ENCODE data around the gene TKFC.

TKFC gene

DNA sequence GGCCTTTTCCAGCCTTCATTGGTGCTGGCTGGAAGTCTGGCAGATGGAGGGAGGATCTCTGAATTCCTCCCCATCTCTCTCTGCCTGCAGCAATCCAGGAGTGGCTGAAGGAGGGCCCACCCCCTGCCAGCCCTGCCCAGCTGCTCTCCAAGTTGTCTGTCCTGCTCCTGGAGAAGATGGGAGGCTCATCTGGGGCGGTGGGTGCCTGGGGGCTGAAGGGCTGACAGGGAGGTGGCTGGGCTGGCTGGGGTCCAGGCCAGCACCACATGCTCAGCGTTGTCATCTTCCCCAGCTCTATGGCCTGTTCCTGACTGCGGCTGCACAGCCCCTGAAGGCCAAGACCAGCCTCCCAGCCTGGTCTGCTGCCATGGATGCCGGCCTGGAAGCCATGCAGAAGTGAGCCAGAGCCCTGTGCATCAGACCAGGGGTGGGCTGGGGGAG lies 12.2 kb downstream of the TKFC start:
- no peak for DNase-seq (ENCODE audit: low spot score)

DNA sequence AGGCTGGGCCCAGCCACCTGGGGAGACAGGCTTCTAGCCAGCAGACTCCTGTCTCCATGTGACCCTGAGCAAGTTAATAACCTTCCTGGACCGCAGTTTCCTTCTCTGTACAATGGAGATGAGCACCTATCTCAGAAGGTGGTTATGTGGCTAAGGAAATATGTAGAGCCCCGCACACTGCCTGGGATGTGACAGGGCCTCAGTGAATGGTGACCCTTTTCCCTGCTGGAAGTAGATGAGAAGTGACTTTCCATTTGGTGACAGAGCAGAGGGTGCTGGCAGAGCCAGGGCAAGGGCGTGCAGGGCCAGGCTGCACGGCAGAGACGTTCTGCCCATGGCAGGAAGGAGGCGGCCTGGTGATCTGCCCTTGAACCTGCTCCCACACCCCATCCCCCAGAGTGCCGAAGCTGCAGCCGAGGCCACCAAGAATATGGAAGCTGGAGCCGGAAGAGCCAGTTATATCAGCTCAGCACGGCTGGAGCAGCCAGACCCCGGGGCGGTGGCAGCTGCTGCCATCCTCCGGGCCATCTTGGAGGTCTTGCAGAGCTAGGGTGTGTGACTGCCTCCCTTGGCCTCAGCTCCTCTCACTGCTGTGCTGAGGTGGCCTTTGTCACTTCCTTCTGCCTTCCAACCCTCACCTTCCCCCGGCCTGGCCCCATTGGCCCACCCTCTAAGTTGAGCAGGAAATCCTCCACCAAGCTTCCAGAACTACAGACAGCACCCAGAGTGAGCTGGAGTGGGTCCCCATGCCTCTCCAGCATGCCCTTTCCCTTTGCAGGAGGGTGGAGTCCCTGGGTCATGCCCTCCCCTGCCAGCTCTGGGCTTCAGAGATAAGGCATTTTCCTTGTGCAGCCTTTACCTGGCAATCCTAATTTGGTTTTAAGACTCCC lies 13.2 kb downstream of the TKFC start:
- no peak for DNase-seq (ENCODE audit: low spot score)

- DNase-seq (ENCODE audit: low spot score), result peak; percentile 65
These were observed 15.0 kb downstream of the TKFC start for GRCh38 chr11:61347916-61348461.

GRCh38 chr11:61349189-61349751 lies 16.2 kb downstream of the TKFC start:
- no peak for DNase-seq (ENCODE audit: low spot score)

DNA sequence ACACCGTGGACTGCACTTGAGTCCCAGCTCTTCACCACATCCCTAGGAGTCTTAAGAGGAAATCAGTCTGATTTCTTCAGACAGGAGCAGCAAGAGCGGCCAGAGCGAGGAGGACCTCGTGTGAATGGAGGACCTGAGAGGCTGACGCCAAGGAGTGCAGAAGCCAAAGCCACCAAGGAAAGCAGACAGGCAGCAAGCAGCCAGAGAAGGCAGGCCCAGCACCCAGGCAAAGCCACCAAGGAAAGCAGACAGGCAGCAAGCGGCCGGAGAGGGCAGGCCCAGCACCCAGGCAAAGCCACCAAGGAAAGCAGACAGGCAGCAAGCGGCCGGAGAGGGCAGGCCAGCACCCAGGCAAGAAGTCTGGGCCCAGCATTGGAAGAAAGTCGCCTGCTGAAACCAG lies 16.9 kb downstream of the TKFC start:
- no peak for DNase-seq (ENCODE audit: low spot score)

- DNase-seq (ENCODE audit: low spot score), result no peak
These were observed 17.3 kb downstream of the TKFC start for GRCh38 chr11:61350336-61350735.

DNA sequence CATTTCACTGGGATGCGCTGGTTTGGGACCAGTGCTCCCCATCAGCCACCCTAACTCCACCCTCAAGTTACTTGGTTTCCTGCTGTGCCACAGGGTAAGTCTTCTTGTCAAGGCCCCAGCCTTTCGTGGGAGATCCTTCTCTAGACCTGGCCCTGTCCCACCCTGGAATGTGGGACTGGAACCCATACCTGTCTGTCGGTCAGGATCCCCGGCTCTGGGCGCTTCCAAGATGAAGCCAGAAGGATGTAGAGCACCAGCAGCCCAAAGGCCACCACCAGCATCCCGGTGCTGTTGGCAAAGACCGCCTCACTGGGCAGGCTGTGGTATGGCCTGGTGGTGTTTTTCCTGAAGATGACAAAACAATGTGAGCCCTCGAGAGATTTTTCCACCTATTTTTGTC lies 17.8 kb downstream of the TKFC start:
- DNase-seq (ENCODE audit: low spot score), result no peak

- no peak for DNase-seq (ENCODE audit: low spot score)
These were observed 19.0 kb downstream of the TKFC start for GRCh38 chr11:61352038-61352437.

GRCh38 chr11:61353131-61354067 lies 20.4 kb downstream of the TKFC start:
- no peak for DNase-seq (ENCODE audit: low spot score)

- DNase-seq (ENCODE audit: low spot score), result no peak
These were observed 21.2 kb downstream of the TKFC start for GRCh38 chr11:61354208-61354607.

DNA sequence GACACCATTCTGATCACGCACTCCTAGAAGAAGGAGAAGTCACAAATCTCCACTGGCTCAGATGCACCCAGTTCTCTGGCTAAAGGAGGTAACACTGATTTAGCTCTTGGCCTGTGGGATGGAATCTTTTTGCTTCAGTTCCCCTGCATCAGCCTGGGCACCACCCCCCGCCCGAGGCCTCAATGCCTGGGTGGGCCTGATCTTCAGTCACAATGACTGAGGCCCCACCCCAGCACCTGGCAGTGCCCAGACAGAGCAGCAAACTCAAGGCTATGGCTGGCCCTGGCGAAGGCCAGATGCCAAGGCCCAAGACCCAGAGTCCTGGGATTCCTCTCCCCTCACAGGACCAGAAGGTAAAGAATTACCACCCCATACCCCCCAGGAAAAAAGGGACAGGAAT lies 23.7 kb downstream of the TKFC start:
- DNase-seq (ENCODE audit: low spot score), result no peak

DNA sequence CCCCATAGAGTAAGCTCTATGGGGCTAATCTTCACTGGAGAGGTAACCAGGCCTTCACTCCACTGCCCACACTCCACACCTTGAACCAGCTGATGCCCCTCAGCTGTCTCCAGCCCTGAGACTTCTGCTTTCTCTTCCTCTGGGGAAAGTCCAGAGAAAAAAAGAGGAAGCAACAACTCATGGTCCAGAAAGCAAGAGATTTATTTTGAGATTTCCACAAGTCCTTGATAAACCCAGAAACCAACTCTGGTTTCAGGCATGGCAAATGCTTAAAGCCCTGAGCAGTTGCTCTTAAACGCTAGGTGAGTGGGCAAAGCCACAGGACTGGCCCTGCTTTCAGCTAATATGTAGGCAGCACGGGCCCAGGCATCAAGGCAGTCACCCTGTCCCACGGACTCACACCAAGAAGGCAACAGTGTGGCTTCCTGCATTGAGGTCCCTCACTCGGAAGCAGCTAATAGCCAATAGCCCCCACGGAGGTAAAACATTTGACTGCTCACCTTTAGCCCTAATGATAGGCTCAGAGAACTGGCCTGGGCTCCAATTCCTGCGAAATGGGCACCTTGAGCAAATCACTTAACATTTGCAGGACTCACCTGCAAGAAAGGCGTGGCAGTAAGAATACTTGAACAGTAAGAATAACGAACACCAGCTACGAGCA lies 24.3 kb downstream of the TKFC start:
- DNase-seq (ENCODE audit: low spot score), result no peak

GRCh38 chr11:61357894-61358239 lies 24.8 kb downstream of the TKFC start:
- DNase-seq (ENCODE audit: low spot score), result no peak

- no peak for DNase-seq (ENCODE audit: low spot score)
These were observed 25.5 kb downstream of the TKFC start for GRCh38 chr11:61358566-61358965.

GRCh38 chr11:61359516-61359915 lies 26.5 kb downstream of the TKFC start:
- no peak for DNase-seq (ENCODE audit: low spot score)

DNA sequence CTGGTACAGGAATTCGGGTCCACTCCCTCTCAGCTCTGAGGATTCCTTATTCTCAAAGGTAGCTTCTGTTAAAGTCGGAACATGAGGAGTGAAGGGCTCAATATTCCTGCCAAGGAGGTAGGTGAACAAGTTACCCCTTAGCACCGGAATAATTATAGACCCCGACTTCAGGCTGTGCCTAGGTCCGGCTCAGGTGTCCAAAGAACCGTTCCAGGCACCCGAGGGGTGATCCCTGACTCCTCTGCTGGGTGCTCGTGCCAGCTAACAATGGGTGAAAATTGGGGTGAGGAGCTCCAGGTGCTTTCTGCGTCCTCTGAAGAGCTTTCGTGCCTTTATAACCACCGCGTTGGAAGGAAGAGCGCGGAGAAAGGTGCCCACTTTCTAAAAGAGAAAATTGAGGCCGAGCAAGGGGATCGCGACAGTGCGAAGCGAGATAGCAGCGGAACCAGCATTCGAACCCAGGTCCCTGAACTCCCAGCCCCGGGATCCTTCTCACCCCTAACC lies 28.3 kb downstream of the TKFC start:
- no peak for DNase-seq (ENCODE audit: low spot score)

DNA sequence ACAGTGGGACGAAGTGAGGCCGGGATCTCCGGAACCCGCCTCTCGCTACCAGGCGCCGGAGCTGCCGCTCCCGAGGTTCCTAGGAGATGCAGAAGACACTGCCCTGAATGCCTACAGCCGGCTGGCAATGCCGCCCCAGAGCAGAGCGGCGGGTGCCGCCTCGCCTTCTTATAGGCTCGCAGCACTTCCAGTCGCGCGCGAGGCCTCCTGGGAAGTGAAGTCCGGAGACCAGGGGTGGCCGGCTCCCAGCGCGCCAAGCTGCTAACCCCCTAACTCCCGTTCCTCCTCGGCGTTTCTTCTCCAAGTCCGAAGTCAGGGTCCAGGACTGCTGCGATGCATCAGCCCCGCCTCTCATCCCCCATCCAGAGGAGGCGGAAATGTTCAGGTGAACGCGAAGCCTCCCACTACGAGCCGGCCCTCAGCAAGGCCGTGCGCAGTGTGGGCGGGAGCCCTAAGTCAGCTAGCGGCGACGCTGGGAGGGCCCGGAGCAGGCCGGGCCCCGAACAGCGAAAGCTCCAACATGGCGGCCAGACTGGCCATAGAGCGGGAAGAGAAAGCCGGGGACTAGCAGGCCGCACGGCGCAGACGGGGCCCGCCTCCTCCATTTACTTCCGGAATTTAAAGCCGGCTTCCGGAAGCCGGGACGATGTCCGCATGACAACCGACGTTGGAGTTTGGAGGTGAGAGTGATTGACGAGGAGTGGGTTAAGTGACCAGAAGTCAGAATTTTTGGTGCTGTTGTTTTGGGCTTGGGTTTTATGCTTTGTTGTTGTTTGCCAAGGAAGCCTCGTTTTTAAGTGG lies 28.9 kb downstream of the TKFC start, which contains the start of the genes CYB561A3 and TMEM138:
Gene CYB561A3, minus strand, starts transcription at position 142 of the 801 bp plus-strand sequence. CDS start 5,169 bp downstream, outside the sequence.
Gene TMEM138, plus strand, starts transcription at position 634 of the 801 bp plus-strand sequence. CDS start 2,017 bp downstream, outside the sequence.
- DNase-seq (ENCODE audit: low spot score), result peak; percentile 95

DNA sequence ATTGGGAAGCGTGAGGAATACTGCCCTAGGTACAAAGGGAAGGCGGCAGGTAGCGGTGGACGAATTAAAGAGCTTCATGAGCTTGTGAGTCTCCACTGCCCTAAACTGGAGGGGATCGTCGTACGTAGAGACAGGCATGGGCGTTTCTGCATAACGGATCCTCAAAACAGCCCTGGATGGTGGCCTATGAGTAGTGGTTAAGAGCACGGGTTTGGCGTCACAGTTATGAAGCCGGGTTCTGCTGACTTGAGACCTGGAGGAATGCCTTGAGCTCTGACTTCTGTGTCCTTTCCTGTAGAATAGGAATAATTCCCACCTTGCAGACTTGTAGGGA lies 29.5 kb downstream of the TKFC start:
- DNase-seq (ENCODE audit: low spot score), result peak; percentile 59

DNA sequence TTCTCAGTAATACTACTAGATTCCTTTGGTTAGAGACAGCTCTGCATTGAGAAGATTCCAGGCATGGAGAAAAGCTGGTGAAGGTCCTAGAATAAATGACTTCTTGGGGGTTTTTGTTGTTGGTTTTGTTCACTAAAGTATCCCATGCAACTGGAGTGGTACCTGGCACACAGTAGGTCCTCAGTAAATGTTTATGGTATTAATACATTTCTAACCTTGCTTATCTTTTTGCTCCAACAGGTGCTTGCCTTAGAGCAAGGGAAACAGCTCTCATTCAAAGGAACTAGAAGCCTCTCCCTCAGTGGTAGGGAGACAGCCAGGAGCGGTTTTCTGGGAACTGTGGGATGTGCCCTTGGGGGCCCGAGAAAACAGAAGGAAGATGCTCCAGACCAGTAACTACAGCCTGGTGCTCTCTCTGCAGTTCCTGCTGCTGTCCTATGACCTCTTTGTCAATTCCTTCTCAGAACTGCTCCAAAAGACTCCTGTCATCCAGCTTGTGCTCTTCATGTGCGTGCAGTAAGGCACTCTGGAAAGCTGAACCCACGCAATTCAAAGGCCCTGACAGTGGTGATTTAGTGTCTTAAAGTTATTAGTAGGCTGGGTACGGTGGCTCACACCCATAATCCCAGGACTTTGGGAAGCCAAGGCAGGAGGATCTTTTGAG lies 31.1 kb downstream of the TKFC start:
- no peak for DNase-seq (ENCODE audit: low spot score)

GRCh38 chr11:61367406-61367805 lies 34.4 kb downstream of the TKFC start:
- no peak for DNase-seq (ENCODE audit: low spot score)

All from hepatic stellate cell (primary cell).